Breast epithelium (tissue), 4 donors: Measurements from ENCODE around the gene DPH7. TPM values are rescaled to one million over a fixed set of nuclear protein-coding genes. Genes with fewer than 3 reads are reported as not detected.
"Not testable (repeated sequence)": the region's sequence is repeated elsewhere in the genome, so short reads cannot be mapped to it uniquely, and the experiment has no call there.

Source experiments
- DNase-seq, 2 donors: peaks; one replicate each; pipeline ENCODE4 v3.0.0-alpha.2; 2019; ENCODE audit warnings: low spot score in 2 of 2
- H3K27ac ChIP-seq, 2 donors: fragments of 200-600 bp; sonication (generic) in 1 of 2; one replicate each; pipeline ENCODE4 v1.5.1; 2016 to 2019; ENCODE audit warnings: mild to moderate bottlenecking in 1 of 2
- H3K27me3 ChIP-seq, 2 donors: fragments of 200-600 bp; sonication (generic) in 1 of 2; one replicate each; pipeline versions ENCODE4 v1.5.1 to v1.6.0; 2017 to 2019; ENCODE audit warnings: control low read depth in 1 of 2, mild to moderate bottlenecking in 1 of 2
- H3K36me3 ChIP-seq: fragments of 200-600 bp; one replicate; pipeline ENCODE4 v1.5.1; 2019
- H3K4me1 ChIP-seq, 2 donors: fragments of 200-600 bp; sonication (generic); one replicate each; pipeline ENCODE4 v1.5.1; 2016 to 2019; ENCODE audit warnings: control low read depth in 1 of 2
- H3K4me3 ChIP-seq, 3 donors: fragments of 200-600 bp; sonication (generic); 1 replicate in 2 of 3; 2 replicates in 1 of 3; pipeline ENCODE4 v1.5.1; 2016 to 2019; ENCODE audit warnings: mild to moderate bottlenecking in 3 of 3, moderate library complexity in 2 of 3
- H3K9me3 ChIP-seq, 2 donors: fragments of 200-600 bp; sonication (generic) in 1 of 2; one replicate each; pipeline ENCODE4 v1.5.1; 2016 to 2019; ENCODE audit warnings: control low read depth in 1 of 2
- POLR2A ChIP-seq: fragments of 450-650 bp; IDR thresholded peaks from one replicate; pipeline ENCODE4 v1.6.1; 2016; ENCODE audit warnings: antibody characterized with exemption, mild to moderate bottlenecking, moderate library complexity
- POLR2AphosphoS5 ChIP-seq, 3 donors: sonication (generic); formaldehyde crosslinking; IDR thresholded peaks; one replicate each; pipeline ENCODE4 v1.6.1; 2017; ENCODE audit warnings: antibody characterized with exemption in 3 of 3
- intact Hi-C: fragments of 100-400 bp; cut with DNase I; formaldehyde crosslinking; loops from one replicate; pipeline ENCODE4 v1.15.1; 2023; ENCODE audit warnings: low total_unique reads
- total RNA-seq, 3 donors: library from RNA; depleted of rRNA; stranded (reverse); fragments of >200 nt; gene quantifications; one replicate each; pipeline ENCODE4 v1.1.0, GENCODE V29; 2016
- TF ChIP-seq, protein P1 (sequence below), 3 donors: fragments of 450-650 bp; IDR thresholded peaks; one replicate each; pipeline ENCODE4 v1.5.1; 2016 to 2017; ENCODE audit warnings: antibody characterized with exemption in 3 of 3, mild to moderate bottlenecking in 3 of 3, moderate library complexity in 3 of 3

DPH7 gene
- total RNA-seq, 3 donors from 2014 or later: 23.4 to 47.5 (median 45.1) TPM

DNA sequence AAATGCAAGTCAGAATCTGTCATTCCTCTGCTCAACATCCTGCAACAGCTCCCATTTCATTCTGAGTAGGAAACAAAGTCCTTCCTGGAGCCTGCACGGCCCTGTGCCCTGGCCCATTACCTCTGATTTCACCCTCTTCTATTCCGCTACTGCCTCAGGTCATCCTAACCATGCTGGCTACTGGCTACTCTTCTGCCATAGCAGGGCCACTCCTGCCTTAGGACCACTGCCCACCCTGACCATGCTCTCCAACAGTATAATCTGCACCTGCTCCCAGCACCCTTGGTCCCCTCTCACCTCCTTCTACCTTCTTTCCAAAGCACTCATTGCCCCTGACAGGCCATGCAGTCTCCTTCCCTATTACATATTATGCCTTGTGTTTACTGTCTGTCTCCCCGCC, 8.2 kb downstream of the DPH7 start:
- H3K36me3 ChIP-seq: no peaks in the 10 kb centered on the region
- H3K4me1 ChIP-seq: no peaks in the 10 kb centered on the region
- no peak overlapping the region for H3K4me3 ChIP-seq
- H3K27me3 ChIP-seq: no peaks in the 10 kb centered on the region
- intact Hi-C loops: loop anchor here (2.0 kb wide), 1 partner anchor 64 kb away; no protein-coding TSS in a partner anchor
- TF ChIP-seq POLR2A (no peak), POLR2AphosphoS5 (IDR thresholded peaks at IDR 0.05) (no peak)
- TF ChIP-seq, protein P1, sequence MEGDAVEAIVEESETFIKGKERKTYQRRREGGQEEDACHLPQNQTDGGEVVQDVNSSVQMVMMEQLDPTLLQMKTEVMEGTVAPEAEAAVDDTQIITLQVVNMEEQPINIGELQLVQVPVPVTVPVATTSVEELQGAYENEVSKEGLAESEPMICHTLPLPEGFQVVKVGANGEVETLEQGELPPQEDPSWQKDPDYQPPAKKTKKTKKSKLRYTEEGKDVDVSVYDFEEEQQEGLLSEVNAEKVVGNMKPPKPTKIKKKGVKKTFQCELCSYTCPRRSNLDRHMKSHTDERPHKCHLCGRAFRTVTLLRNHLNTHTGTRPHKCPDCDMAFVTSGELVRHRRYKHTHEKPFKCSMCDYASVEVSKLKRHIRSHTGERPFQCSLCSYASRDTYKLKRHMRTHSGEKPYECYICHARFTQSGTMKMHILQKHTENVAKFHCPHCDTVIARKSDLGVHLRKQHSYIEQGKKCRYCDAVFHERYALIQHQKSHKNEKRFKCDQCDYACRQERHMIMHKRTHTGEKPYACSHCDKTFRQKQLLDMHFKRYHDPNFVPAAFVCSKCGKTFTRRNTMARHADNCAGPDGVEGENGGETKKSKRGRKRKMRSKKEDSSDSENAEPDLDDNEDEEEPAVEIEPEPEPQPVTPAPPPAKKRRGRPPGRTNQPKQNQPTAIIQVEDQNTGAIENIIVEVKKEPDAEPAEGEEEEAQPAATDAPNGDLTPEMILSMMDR (IDR thresholded peaks at IDR 0.05): no peak
- no peak for DNase-seq
- H3K9me3 ChIP-seq: no peaks in the 10 kb centered on the region
- no peak overlapping the region for H3K27ac ChIP-seq

DNA sequence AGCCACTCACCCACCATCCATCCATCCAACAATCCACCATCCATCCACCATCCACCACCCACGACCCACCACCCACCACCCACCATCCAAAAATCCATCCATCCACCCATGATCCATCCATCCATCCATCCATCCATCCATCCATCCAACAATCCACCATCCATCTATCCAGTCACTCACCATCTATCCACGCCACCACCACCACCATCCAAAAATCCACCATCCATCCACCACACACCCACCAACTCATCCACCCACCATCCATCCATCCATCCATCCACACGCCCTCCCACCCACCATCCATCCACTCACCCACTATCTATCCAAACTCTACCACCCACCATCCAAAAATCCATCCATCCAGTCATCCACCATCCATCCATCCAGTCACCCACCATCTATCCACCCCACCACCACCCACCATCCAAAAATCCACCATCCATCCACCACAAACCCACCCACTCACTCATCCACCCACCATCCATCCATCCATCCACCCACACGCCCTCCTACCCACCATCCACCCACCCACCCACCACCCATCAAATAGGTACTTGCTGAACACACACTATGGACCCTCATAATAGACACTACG, 9.0 kb downstream of the DPH7 start:
- Histone ChIP-seq H3K27me3 (no peaks in the 10 kb centered on the region), H3K4me1 (no peaks in the 10 kb centered on the region), H3K36me3 (no peaks in the 10 kb centered on the region), H3K9me3 (no peaks in the 10 kb centered on the region), H3K27ac (no peak overlapping the region), H3K4me3 (no peak overlapping the region)
- DNase-seq: no peak
- no peak for TF ChIP-seq POLR2AphosphoS5 (IDR thresholded peaks at IDR 0.05)
- no peak for TF ChIP-seq POLR2A
- TF ChIP-seq, protein P1 (IDR thresholded peaks at IDR 0.05): no peak
- intact Hi-C loops: loop anchor here (2.0 kb wide), 1 partner anchor 63 kb away; no protein-coding TSS in a partner anchor

DNA sequence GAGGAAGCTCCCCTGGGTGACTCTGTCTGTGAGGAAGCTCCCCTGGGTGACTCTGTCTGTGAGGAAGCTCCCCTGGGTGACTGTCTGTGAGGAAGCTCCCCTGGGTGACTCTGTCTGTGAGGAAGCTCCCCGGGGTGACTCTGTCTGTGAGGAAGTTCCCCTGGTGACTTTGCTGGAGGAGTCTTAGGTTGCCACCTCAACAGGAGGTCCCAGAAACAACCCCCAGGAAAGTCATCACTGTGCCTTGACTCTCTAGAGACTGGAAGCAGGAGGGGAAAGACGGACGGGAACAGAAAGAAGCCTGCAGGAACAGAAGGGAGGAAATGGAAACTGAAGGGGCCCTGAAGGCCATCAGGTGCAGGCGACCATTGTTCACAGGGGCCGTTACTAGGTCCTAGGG, 10.3 kb downstream of the DPH7 start:
- intact Hi-C loops, H3K4me3 ChIP-seq, H3K9me3 ChIP-seq, H3K27me3 ChIP-seq, DNase-seq, H3K4me1 ChIP-seq, H3K27ac ChIP-seq: not testable (repeated sequence)
- H3K36me3 ChIP-seq: peaks cover 11% of the 10 kb centered on the region

DNA sequence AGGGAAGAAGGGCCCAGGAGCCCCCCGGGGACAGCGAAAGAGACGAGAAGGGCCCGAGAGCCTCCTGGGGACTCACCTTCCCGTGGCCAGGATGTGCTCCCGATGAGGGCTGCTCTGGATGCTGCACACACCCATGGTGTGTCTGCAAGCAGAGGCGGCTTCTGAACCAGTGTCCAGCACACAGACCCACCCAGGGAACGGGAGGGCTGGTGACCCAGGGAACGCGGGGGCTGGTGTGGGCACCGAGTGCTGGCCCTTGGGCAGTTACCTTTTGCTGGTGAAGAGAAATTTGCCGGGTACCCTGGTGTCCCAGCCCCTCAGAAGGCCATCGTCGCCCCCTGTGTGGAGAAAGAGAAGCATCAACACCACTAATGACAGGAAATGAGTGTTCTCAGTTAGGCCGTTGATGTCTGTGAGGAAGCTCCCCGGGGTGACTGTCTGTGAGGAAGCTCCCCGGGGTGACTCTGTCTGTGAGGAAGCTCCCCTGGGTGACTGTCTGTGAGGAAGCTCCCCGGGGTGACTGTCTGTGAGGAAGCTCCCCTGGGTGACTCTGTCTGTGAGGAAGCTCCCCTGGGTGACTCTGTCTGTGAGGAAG, 13.8 kb downstream of the DPH7 start:
- Histone ChIP-seq H3K4me3 (no peak overlapping the region), H3K27ac (no peak overlapping the region), H3K36me3 (peaks cover 11% of the 10 kb centered on the region), H3K4me1 (no peaks in the 10 kb centered on the region), H3K9me3 (no peaks in the 10 kb centered on the region), H3K27me3 (no peaks in the 10 kb centered on the region)
- TF ChIP-seq POLR2A (no peak), POLR2AphosphoS5 (IDR thresholded peaks at IDR 0.05) (no peak)
- TF ChIP-seq, protein P1 (IDR thresholded peaks at IDR 0.05): no peak
- intact Hi-C loops: no loop called here
- no peak for DNase-seq

DNA sequence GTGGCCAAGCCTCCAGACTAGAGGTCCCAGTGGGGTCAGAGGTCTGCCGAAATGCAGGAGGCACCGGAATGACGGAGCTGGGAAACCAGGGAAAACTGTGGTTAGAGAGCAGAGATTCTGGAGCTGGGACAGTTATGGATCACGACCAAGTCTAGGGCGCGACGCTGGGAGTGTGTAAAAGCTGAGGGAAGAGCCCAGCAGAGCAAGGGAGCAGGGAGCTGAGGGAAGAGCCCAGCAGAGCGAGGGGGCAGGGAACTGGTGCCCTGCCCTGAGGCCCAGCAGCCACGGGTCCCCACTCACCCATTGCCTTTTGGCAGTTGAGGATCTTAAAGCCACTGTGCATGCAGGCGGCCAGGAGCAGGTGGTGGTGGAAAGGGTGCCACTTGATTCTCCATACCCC, 14.6 kb downstream of the DPH7 start:
- intact Hi-C loops: no loop called here
- H3K9me3 ChIP-seq: no peaks in the 10 kb centered on the region
- no peak for DNase-seq
- TF ChIP-seq POLR2A (no peak), POLR2AphosphoS5 (IDR thresholded peaks at IDR 0.05) (no peak)
- TF ChIP-seq, protein P1 (IDR thresholded peaks at IDR 0.05): no peak
- H3K27me3 ChIP-seq: no peaks in the 10 kb centered on the region
- no peaks in the 10 kb centered on the region for H3K4me1 ChIP-seq
- no peak overlapping the region for H3K4me3 ChIP-seq
- no peak overlapping the region for H3K27ac ChIP-seq
- peaks cover 11% of the 10 kb centered on the region for H3K36me3 ChIP-seq
